WTC11 (cell line): ENCODE results near the gene ITGAX. TPM values are rescaled to one million over a fixed set of nuclear protein-coding genes. Genes with fewer than 3 reads are reported as not detected.

Source experiments
- ATAC-seq: fragments of 200-7000 bp; cut with Tn5 transposase; 2 replicates; pipeline ENCODE4 v1.10.0; 2021; ENCODE audit warnings: mild to moderate bottlenecking, moderate library complexity
- CTCF ChIA-PET: fragments of 300-600 bp; sonication (Branson Sonifier 250); formaldehyde crosslinking; loops from one replicate; lab custom pipeline; 2021; ENCODE audit warnings: antibody characterized with exemption; lab: Charles Lee
- POLR2A ChIA-PET: fragments of 350-600 bp; sonication (Branson Sonifier 250); formaldehyde crosslinking; loops from one replicate; lab custom pipeline; 2021; ENCODE audit warnings: antibody characterized with exemption; lab: Charles Lee
- DNase-seq: peaks from one replicate; pipeline ENCODE4 v3.0.0; 2021; ENCODE audit warnings: low spot score
- H3K27ac Mint-ChIP-seq: 2 replicates; pipeline ENCODE4 v1.8.0; 2021; ENCODE audit warnings: mixed read lengths
- H3K27me3 Mint-ChIP-seq: 2 replicates; pipeline ENCODE4 v1.8.0; 2021; ENCODE audit warnings: low read depth, mild to moderate bottlenecking, moderate library complexity, mixed read lengths
- H3K36me3 Mint-ChIP-seq: 2 replicates; pipeline ENCODE4 v1.8.0; 2021; ENCODE audit warnings: mixed read lengths
- H3K4me1 Mint-ChIP-seq: 2 replicates; pipeline ENCODE4 v1.8.0; 2022; ENCODE audit warnings: mixed read lengths
- H3K4me3 Mint-ChIP-seq: 2 replicates; pipeline ENCODE4 v1.8.0; 2021; ENCODE audit warnings: mild to moderate bottlenecking, moderate library complexity, mixed read lengths
- H3K9me3 Mint-ChIP-seq: 2 replicates; pipeline ENCODE4 v1.8.0; 2021; ENCODE audit warnings: mixed read lengths
- AFF4 ChIP-seq: sonication (generic); formaldehyde crosslinking; IDR thresholded peaks from 2 replicates; pipeline ENCODE4 v1.8.1; 2023; ENCODE audit warnings: mild to moderate bottlenecking, missing genetic modification reagents, borderline replicate concordance
- AR ChIP-seq: fragments of 250-450 bp; sonication (Bioruptor Pico); IDR thresholded peaks from 2 replicates; pipeline ENCODE4 v1.9.0; 2021; ENCODE audit warnings: mild to moderate bottlenecking
- ARID4B ChIP-seq: sonication (generic); formaldehyde crosslinking; IDR thresholded peaks from 2 replicates; pipeline ENCODE4 v1.8.0; 2023; ENCODE audit warnings: missing genetic modification reagents, mild to moderate bottlenecking, borderline replicate concordance
- ATF3 ChIP-seq: sonication (generic); formaldehyde crosslinking; conservative IDR thresholded peaks from 2 replicates; pipeline ENCODE4 v1.8.1; 2022; ENCODE audit warnings: mild to moderate bottlenecking, missing genetic modification reagents
- CBFB ChIP-seq: sonication (generic); formaldehyde crosslinking; IDR thresholded peaks from 2 replicates; pipeline ENCODE4 v1.8.1; 2022; ENCODE audit warnings: mild to moderate bottlenecking, low read depth, missing genetic modification reagents
- E2F1 ChIP-seq: sonication (generic); formaldehyde crosslinking; IDR thresholded peaks from 2 replicates; pipeline ENCODE4 v1.8.0; 2022; ENCODE audit warnings: mild to moderate bottlenecking, missing genetic modification reagents
- E2F4 ChIP-seq: sonication (generic); formaldehyde crosslinking; IDR thresholded peaks from 2 replicates; pipeline ENCODE4 v1.8.1; 2022; ENCODE audit warnings: low read depth, mild to moderate bottlenecking, moderate library complexity, missing genetic modification reagents, borderline replicate concordance
- E2F5 ChIP-seq: sonication (generic); formaldehyde crosslinking; IDR thresholded peaks from 2 replicates; pipeline ENCODE4 v1.8.1; 2022; ENCODE audit warnings: mild to moderate bottlenecking, moderate library complexity, missing genetic modification reagents
- ELF4 ChIP-seq: sonication (generic); formaldehyde crosslinking; IDR thresholded peaks from 2 replicates; pipeline ENCODE4 v1.8.1; 2022; ENCODE audit warnings: low read depth, mild to moderate bottlenecking, moderate library complexity, missing genetic modification reagents
- GRHL2 ChIP-seq: fragments of 250-450 bp; sonication (Bioruptor Pico); IDR thresholded peaks from 2 replicates; pipeline ENCODE4 v1.8.0; 2022; ENCODE audit warnings: mild to moderate bottlenecking, moderate library complexity; ENCODE audit not compliant: insufficient replicate concordance, severe bottlenecking
- HMGA2 ChIP-seq: fragments of 250-450 bp; sonication (Bioruptor Pico); IDR thresholded peaks from 2 replicates; pipeline ENCODE4 v1.4.0; 2021; ENCODE audit warnings: mild to moderate bottlenecking, moderate library complexity
- JUN ChIP-seq: sonication (generic); formaldehyde crosslinking; IDR thresholded peaks from 2 replicates; pipeline ENCODE4 v1.8.0; 2023; ENCODE audit warnings: mild to moderate bottlenecking, missing genetic modification reagents
- NR2C2 ChIP-seq: sonication (generic); formaldehyde crosslinking; IDR thresholded peaks from 2 replicates; pipeline ENCODE4 v1.8.0; 2022; ENCODE audit warnings: mild to moderate bottlenecking, missing genetic modification reagents
- PREB ChIP-seq: sonication (generic); formaldehyde crosslinking; IDR thresholded peaks from 2 replicates; pipeline ENCODE4 v1.8.1; 2022; ENCODE audit warnings: mild to moderate bottlenecking, missing genetic modification reagents, moderate library complexity, borderline replicate concordance
- PRRX2 ChIP-seq: fragments of 250-450 bp; sonication (Bioruptor Pico); IDR thresholded peaks from 2 replicates; pipeline ENCODE4 v1.8.0; 2021; ENCODE audit warnings: mild to moderate bottlenecking
- RELA ChIP-seq: sonication (generic); formaldehyde crosslinking; IDR thresholded peaks from 2 replicates; pipeline ENCODE4 v1.8.1; 2022; ENCODE audit warnings: missing genetic modification reagents, mild to moderate bottlenecking, borderline replicate concordance
- SP1 ChIP-seq: sonication (generic); formaldehyde crosslinking; conservative IDR thresholded peaks from 2 replicates; pipeline ENCODE4 v1.8.1; 2022; ENCODE audit warnings: missing genetic modification reagents
- ZNF121 ChIP-seq: sonication (generic); formaldehyde crosslinking; IDR thresholded peaks from 2 replicates; pipeline ENCODE4 v1.8.0; 2023; ENCODE audit warnings: missing genetic modification reagents
- ZNF138 ChIP-seq: sonication (generic); formaldehyde crosslinking; conservative IDR thresholded peaks from 2 replicates; pipeline ENCODE4 v1.8.1; 2022; ENCODE audit warnings: mild to moderate bottlenecking, moderate library complexity, missing genetic modification reagents
- ZNF317 ChIP-seq: sonication (generic); formaldehyde crosslinking; IDR thresholded peaks from 2 replicates; pipeline ENCODE4 v1.8.1; 2023; ENCODE audit warnings: low read depth, mild to moderate bottlenecking, moderate library complexity, missing genetic modification reagents, borderline replicate concordance
- ZNF396 ChIP-seq: fragments of 250-450 bp; sonication (Bioruptor Pico); IDR thresholded peaks from 2 replicates; pipeline ENCODE4 v1.8.0; 2021; ENCODE audit warnings: mild to moderate bottlenecking, moderate library complexity, borderline replicate concordance
- total RNA-seq: library from RNA; stranded (reverse); gene quantifications from 3 replicates; pipeline ENCODE4 v1.2.3, GENCODE V29; 2021

The ITGAX gene
- total RNA-seq, 1 experiment from 2014 or later: 0.33 TPM

GRCh38 chr16:31334934-31335333 is 20.0 kb upstream of the ITGAX start (continued):
- TF ChIP-seq E2F5: no peak
- TF ChIP-seq ELF4 (CRISPR knock-in tag): no peak
- no peak for TF ChIP-seq GRHL2
- TF ChIP-seq HMGA2 (CRISPR knock-in tag): no peak
- TF ChIP-seq E2F4: no peak
- TF ChIP-seq ZNF138 (CRISPR knock-in tag): no peak
- no peak for TF ChIP-seq JUN (CRISPR knock-in tag)
- TF ChIP-seq PREB (CRISPR knock-in tag): no peak
- TF ChIP-seq AFF4 (CRISPR knock-in tag): no peak

GRCh38 chr16:31335431-31335830 is 19.5 kb upstream of the ITGAX start:
- Mint-ChIP-seq H3K9me3 (peaks cover 17% of the 10 kb centered on the region), H3K27me3 (peaks cover 50% of the 10 kb centered on the region), H3K4me3 (no peak overlapping the region), H3K27ac (no peak overlapping the region), H3K36me3 (peaks cover 4% of the 10 kb centered on the region; the same call in 1 of the 2 replicates), H3K4me1 (peaks cover 9% of the 10 kb centered on the region)
- DNase-seq (no peak), ATAC-seq (no peak)
- ChIA-PET CTCF (no interaction called here), POLR2A (no interaction called here)
- no peak for TF ChIP-seq PRRX2 (CRISPR knock-in tag)
- TF ChIP-seq SP1 (CRISPR knock-in tag): no peak
- no peak for TF ChIP-seq ZNF121 (CRISPR knock-in tag)
- no peak for TF ChIP-seq E2F1 (CRISPR knock-in tag)
- TF ChIP-seq ATF3: no peak
- no peak for TF ChIP-seq RELA (CRISPR knock-in tag)
- no peak for TF ChIP-seq ARID4B
- no peak for TF ChIP-seq NR2C2 (CRISPR knock-in tag)
- no peak for TF ChIP-seq ZNF317 (CRISPR knock-in tag)
- no peak for TF ChIP-seq ZNF396 (CRISPR knock-in tag)
- TF ChIP-seq CBFB (CRISPR knock-in tag): no peak
- no peak for TF ChIP-seq AR
